SK-N-SH treated with all-trans-retinoic acid at 6 μM for 48 hours (cell line): ENCODE data around the gene TAPT1.

Experiments used
- ATAC-seq: fragments of 200-7000 bp; cut with Tn5 transposase; 3 replicates; pipeline ENCODE4 v1.9.1; 2020; ENCODE audit warnings: mild to moderate bottlenecking, moderate library complexity
- ARNTL ChIP-seq: fragments of 450-650 bp; formaldehyde crosslinking; IDR thresholded peaks from 2 replicates; pipeline ENCODE4 v1.5.0; 2020; ENCODE audit warnings: low read depth, mild to moderate bottlenecking, moderate library complexity, borderline replicate concordance
- BACH2 ChIP-seq: fragments of 250-450 bp; sonication (Bioruptor Pico); IDR thresholded peaks from 2 replicates; pipeline ENCODE4 v1.9.0; 2021; ENCODE audit warnings: mild to moderate bottlenecking, borderline replicate concordance
- CREB5 ChIP-seq: fragments of 250-450 bp; sonication (Bioruptor Pico); IDR thresholded peaks from 2 replicates; pipeline ENCODE4 v1.5.1; 2020; ENCODE audit warnings: low read depth, mild to moderate bottlenecking, moderate library complexity
- CSDC2 ChIP-seq: fragments of 250-450 bp; sonication (Bioruptor Pico); IDR thresholded peaks from 2 replicates; pipeline ENCODE4 v1.5.0; 2020; ENCODE audit warnings: mild to moderate bottlenecking, moderate library complexity
- ESRRG ChIP-seq: fragments of 250-450 bp; sonication (Bioruptor Pico); IDR thresholded peaks from 2 replicates; pipeline ENCODE4 v1.6.1; 2021; ENCODE audit warnings: mild to moderate bottlenecking
- GLIS3 ChIP-seq: fragments of 250-450 bp; sonication (Bioruptor Pico); IDR thresholded peaks from 2 replicates; pipeline ENCODE4 v1.5.0; 2020; ENCODE audit warnings: mild to moderate bottlenecking, moderate library complexity
- ISL1 ChIP-seq: fragments of 250-450 bp; sonication (Bioruptor Pico); IDR thresholded peaks from 2 replicates; pipeline ENCODE4 v2.1.2; 2022; ENCODE audit warnings: mild to moderate bottlenecking, moderate library complexity
- PPARA ChIP-seq: fragments of 250-450 bp; sonication (Bioruptor Pico); IDR thresholded peaks from 2 replicates; pipeline ENCODE4 v1.5.0; 2020; ENCODE audit warnings: mild to moderate bottlenecking, borderline replicate concordance
- SNAI2 ChIP-seq: fragments of 250-450 bp; sonication (Bioruptor Pico); IDR thresholded peaks from 2 replicates; pipeline ENCODE4 v1.5.0; 2020; ENCODE audit warnings: mild to moderate bottlenecking, moderate library complexity
- TCF4 ChIP-seq: fragments of 250-450 bp; sonication (Bioruptor Pico); IDR thresholded peaks from 2 replicates; pipeline ENCODE4 v1.8.0; 2021; ENCODE audit warnings: mild to moderate bottlenecking, moderate library complexity, borderline replicate concordance
- TOX ChIP-seq: fragments of 250-450 bp; sonication (Bioruptor Pico); IDR thresholded peaks from 2 replicates; pipeline ENCODE4 v1.8.0; 2021; ENCODE audit warnings: mild to moderate bottlenecking, moderate library complexity, borderline replicate concordance
- ZC3H10 ChIP-seq: fragments of 250-450 bp; sonication (Bioruptor Pico); IDR thresholded peaks from 2 replicates; pipeline ENCODE4 v1.5.1; 2021; ENCODE audit warnings: mild to moderate bottlenecking, moderate library complexity
- ZFP3 ChIP-seq: fragments of 250-450 bp; sonication (Bioruptor Pico); IDR thresholded peaks from 2 replicates; pipeline ENCODE4 v1.5.0; 2020; ENCODE audit warnings: mild to moderate bottlenecking, moderate library complexity
- ZNF565 ChIP-seq: fragments of 450-650 bp; formaldehyde crosslinking; conservative IDR thresholded peaks from 2 replicates; pipeline ENCODE4 v1.5.0; 2020; ENCODE audit warnings: low read depth, mild to moderate bottlenecking, moderate library complexity
- ZNF70 ChIP-seq: fragments of 450-650 bp; formaldehyde crosslinking; IDR thresholded peaks from 2 replicates; pipeline ENCODE4 v1.5.0; 2020; ENCODE audit warnings: mild to moderate bottlenecking, moderate library complexity
- ZNF8 ChIP-seq: fragments of 450-650 bp; formaldehyde crosslinking; IDR thresholded peaks from 2 replicates; pipeline ENCODE4 v1.5.0; 2020; ENCODE audit warnings: mild to moderate bottlenecking, moderate library complexity
- TF ChIP-seq, protein P1 (sequence below): fragments of 250-450 bp; sonication (Bioruptor Pico); IDR thresholded peaks from 2 replicates; pipeline ENCODE4 v1.8.0; 2021; ENCODE audit warnings: low read depth, mild to moderate bottlenecking, moderate library complexity, borderline replicate concordance
- TF ChIP-seq, protein P2 (sequence below): fragments of 250-450 bp; sonication (Bioruptor Pico); IDR thresholded peaks from 2 replicates; pipeline ENCODE4 v1.5.1; 2021; ENCODE audit warnings: mild to moderate bottlenecking, moderate library complexity
- TF ChIP-seq, protein P3 (sequence below): fragments of 250-450 bp; sonication (Bioruptor Pico); IDR thresholded peaks from 2 replicates; pipeline ENCODE4 v1.5.0; 2020; ENCODE audit warnings: mild to moderate bottlenecking, moderate library complexity

TAPT1 gene

GRCh38 chr4:16268290-16268689, 42.0 kb upstream of the TAPT1 start:
- ATAC-seq, result no peak
- TF ChIP-seq TOX (CRISPR knock-in tag) (no peak), CSDC2 (CRISPR knock-in tag) (no peak), TCF4 (no peak), GLIS3 (CRISPR knock-in tag) (no peak), ESRRG (CRISPR knock-in tag) (no peak)
- TF ChIP-seq, protein P1, sequence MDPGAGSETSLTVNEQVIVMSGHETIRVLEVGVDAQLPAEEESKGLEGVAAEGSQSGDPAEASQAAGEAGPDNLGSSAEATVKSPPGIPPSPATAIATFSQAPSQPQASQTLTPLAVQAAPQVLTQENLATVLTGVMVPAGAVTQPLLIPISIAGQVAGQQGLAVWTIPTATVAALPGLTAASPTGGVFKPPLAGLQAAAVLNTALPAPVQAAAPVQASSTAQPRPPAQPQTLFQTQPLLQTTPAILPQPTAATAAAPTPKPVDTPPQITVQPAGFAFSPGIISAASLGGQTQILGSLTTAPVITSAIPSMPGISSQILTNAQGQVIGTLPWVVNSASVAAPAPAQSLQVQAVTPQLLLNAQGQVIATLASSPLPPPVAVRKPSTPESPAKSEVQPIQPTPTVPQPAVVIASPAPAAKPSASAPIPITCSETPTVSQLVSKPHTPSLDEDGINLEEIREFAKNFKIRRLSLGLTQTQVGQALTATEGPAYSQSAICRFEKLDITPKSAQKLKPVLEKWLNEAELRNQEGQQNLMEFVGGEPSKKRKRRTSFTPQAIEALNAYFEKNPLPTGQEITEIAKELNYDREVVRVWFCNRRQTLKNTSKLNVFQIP (CRISPR knock-in tag), result no peak
- TF ChIP-seq, protein P2, sequence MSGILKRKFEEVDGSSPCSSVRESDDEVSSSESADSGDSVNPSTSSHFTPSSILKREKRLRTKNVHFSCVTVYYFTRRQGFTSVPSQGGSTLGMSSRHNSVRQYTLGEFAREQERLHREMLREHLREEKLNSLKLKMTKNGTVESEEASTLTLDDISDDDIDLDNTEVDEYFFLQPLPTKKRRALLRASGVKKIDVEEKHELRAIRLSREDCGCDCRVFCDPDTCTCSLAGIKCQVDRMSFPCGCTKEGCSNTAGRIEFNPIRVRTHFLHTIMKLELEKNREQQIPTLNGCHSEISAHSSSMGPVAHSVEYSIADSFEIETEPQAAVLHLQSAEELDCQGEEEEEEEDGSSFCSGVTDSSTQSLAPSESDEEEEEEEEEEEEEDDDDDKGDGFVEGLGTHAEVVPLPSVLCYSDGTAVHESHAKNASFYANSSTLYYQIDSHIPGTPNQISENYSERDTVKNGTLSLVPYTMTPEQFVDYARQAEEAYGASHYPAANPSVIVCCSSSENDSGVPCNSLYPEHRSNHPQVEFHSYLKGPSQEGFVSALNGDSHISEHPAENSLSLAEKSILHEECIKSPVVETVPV (CRISPR knock-in tag), result no peak

- no peak for TF ChIP-seq CREB5 (CRISPR knock-in tag)
- no peak for TF ChIP-seq ZNF8 (CRISPR knock-in tag)
- TF ChIP-seq BACH2 (CRISPR knock-in tag), result no peak
- TF ChIP-seq GLIS3 (CRISPR knock-in tag), result no peak
- no peak for TF ChIP-seq SNAI2 (CRISPR knock-in tag)
- no peak for TF ChIP-seq CSDC2 (CRISPR knock-in tag)
- TF ChIP-seq ARNTL (CRISPR knock-in tag), result no peak
- TF ChIP-seq ISL1 (CRISPR knock-in tag), result no peak
- no peak for TF ChIP-seq ZNF70 (CRISPR knock-in tag)
- no peak for TF ChIP-seq TOX (CRISPR knock-in tag)
- TF ChIP-seq ZNF565 (CRISPR knock-in tag), result no peak
- TF ChIP-seq TCF4, result no peak
- TF ChIP-seq ZC3H10 (CRISPR knock-in tag), result no peak
- TF ChIP-seq, protein P2 (CRISPR knock-in tag), result no peak
- TF ChIP-seq, all 23 proteins: peak for 0
- no peak for ATAC-seq
Observed at GRCh38 chr4:16267639-16268038, 41.4 kb upstream of the TAPT1 start.

DNA sequence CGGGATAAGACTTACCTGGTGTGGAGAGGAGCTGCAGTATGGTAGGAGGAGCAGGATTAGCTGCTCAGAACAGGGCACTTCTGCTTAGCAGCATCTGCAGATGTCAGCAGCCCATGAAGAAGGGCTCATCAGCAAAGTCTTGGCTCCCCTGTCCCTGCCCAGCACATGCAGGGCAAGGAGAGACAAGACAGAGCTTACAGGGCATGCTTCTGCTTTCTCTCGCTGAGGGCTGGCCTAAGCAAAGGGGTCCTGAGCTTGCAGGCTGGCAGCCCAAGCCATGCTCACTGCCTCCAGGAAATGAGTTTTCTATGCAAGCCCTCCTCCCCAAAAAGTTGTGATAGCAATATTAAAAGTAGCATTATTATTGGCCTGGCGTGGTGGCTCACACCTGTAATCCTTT, 39.5 kb upstream of the TAPT1 start:
- ATAC-seq, result no peak
- TF ChIP-seq CSDC2 (CRISPR knock-in tag) (no peak), PPARA (CRISPR knock-in tag) (no peak), ZNF565 (CRISPR knock-in tag) (no peak), ZFP3 (no peak)
- TF ChIP-seq, protein P1 (CRISPR knock-in tag), result no peak
- TF ChIP-seq, all 23 proteins: peak for 0

- ATAC-seq, result peak; percentile 88
- TF ChIP-seq ZFP3 (no peak), TCF4 (no peak), ESRRG (CRISPR knock-in tag) (no peak), CREB5 (CRISPR knock-in tag) (no peak), ISL1 (CRISPR knock-in tag) (no peak), ZNF565 (CRISPR knock-in tag) (no peak), ZC3H10 (CRISPR knock-in tag) (no peak), SNAI2 (CRISPR knock-in tag) (no peak), TOX (CRISPR knock-in tag) (no peak)
- TF ChIP-seq, protein P1 (CRISPR knock-in tag), result no peak
- TF ChIP-seq, protein P3, sequence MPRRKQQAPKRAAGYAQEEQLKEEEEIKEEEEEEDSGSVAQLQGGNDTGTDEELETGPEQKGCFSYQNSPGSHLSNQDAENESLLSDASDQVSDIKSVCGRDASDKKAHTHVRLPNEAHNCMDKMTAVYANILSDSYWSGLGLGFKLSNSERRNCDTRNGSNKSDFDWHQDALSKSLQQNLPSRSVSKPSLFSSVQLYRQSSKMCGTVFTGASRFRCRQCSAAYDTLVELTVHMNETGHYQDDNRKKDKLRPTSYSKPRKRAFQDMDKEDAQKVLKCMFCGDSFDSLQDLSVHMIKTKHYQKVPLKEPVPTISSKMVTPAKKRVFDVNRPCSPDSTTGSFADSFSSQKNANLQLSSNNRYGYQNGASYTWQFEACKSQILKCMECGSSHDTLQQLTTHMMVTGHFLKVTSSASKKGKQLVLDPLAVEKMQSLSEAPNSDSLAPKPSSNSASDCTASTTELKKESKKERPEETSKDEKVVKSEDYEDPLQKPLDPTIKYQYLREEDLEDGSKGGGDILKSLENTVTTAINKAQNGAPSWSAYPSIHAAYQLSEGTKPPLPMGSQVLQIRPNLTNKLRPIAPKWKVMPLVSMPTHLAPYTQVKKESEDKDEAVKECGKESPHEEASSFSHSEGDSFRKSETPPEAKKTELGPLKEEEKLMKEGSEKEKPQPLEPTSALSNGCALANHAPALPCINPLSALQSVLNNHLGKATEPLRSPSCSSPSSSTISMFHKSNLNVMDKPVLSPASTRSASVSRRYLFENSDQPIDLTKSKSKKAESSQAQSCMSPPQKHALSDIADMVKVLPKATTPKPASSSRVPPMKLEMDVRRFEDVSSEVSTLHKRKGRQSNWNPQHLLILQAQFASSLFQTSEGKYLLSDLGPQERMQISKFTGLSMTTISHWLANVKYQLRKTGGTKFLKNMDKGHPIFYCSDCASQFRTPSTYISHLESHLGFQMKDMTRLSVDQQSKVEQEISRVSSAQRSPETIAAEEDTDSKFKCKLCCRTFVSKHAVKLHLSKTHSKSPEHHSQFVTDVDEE (CRISPR knock-in tag), result no peak
Observed at GRCh38 chr4:16264798-16265197, 38.5 kb upstream of the TAPT1 start.
